Lower lobe of right lung (tissue), 2 donors: ENCODE data around the gene MAPK9. TPM values are rescaled to one million over a fixed set of nuclear protein-coding genes. Genes with fewer than 3 reads are reported as not detected.

Experiments
- ATAC-seq, 2 donors: fragments of 200-7000 bp; cut with Tn5 transposase; one replicate each; pipeline ENCODE4 v1.9.1; 2020 to 2022; ENCODE audit warnings: mild to moderate bottlenecking in 2 of 2, moderate library complexity in 2 of 2
- DNase-seq: peaks from one replicate; pipeline ENCODE4 v3.0.0-alpha.2; 2020
- H3K27ac ChIP-seq: fragments of 200-600 bp; one replicate; pipeline ENCODE4 v1.8.0; 2022
- H3K27me3 ChIP-seq: fragments of 200-600 bp; one replicate; pipeline ENCODE4 v1.8.0; 2022; ENCODE audit warnings: low read depth
- H3K36me3 ChIP-seq: fragments of 200-600 bp; one replicate; pipeline ENCODE4 v1.8.0; 2022; ENCODE audit warnings: mild to moderate bottlenecking
- H3K4me1 ChIP-seq: fragments of 200-600 bp; one replicate; pipeline ENCODE4 v1.8.0; 2022
- H3K4me3 ChIP-seq: fragments of 200-600 bp; one replicate; pipeline ENCODE4 v1.8.0; 2022; ENCODE audit warnings: mild to moderate bottlenecking
- H3K9me3 ChIP-seq: fragments of 200-600 bp; one replicate; pipeline ENCODE4 v1.8.0; 2022
- CTCF ChIP-seq: fragments of 200-600 bp; IDR thresholded peaks from one replicate; pipeline ENCODE4 v1.8.0; 2022; ENCODE audit warnings: antibody characterized with exemption, mild to moderate bottlenecking
- intact Hi-C: fragments of 100-400 bp; cut with DNase I; formaldehyde crosslinking; loops from one replicate; pipeline ENCODE4 v1.11.0; 2022
- total RNA-seq: library from RNA; stranded (reverse); fragmentation: NEBNext Ultra II Directional; extraction: Animal tissue kit (Norgen Biotek cat#: 25700); gene quantifications from one replicate; pipeline ENCODE4 v1.2.1, GENCODE V29; 2021
- donor health status: DM: no; HTN: yes; CAD: no; lungs with severe emphysema.

Gene MAPK9
- total RNA-seq, 1 donor from 2014 or later: 43.1 TPM

GRCh38 chr5:180290568-180291233, 1.2 kb downstream of the MAPK9 start:
- no peaks in the 10 kb centered on the region for H3K27me3 ChIP-seq
- TF ChIP-seq CTCF: no peak
- H3K4me3 ChIP-seq: peak overlapping the region; percentile 72
- intact Hi-C loops: no loop called here
- no peaks in the 10 kb centered on the region for H3K9me3 ChIP-seq
- H3K27ac ChIP-seq: no peak overlapping the region
- DNase-seq (no peak), ATAC-seq (no peak)
- peaks cover 6% of the 10 kb centered on the region for H3K36me3 ChIP-seq
- peaks cover 25% of the 10 kb centered on the region for H3K4me1 ChIP-seq

- Histone ChIP-seq H3K4me3 (no peak overlapping the region), H3K4me1 (peaks cover 25% of the 10 kb centered on the region), H3K9me3 (no peaks in the 10 kb centered on the region), H3K27ac (no peak overlapping the region), H3K27me3 (no peaks in the 10 kb centered on the region), H3K36me3 (peaks cover 6% of the 10 kb centered on the region)
- ATAC-seq (no peak), DNase-seq (no peak)
- TF ChIP-seq CTCF: no peak
- intact Hi-C loops: no loop called here
These were observed 1.9 kb downstream of the MAPK9 start for GRCh38 chr5:180289966-180290365.

GRCh38 chr5:180289433-180289832, 2.5 kb downstream of the MAPK9 start:
- H3K27me3 ChIP-seq: no peaks in the 10 kb centered on the region
- peaks cover 6% of the 10 kb centered on the region for H3K36me3 ChIP-seq
- no peak for TF ChIP-seq CTCF
- peaks cover 25% of the 10 kb centered on the region for H3K4me1 ChIP-seq
- no peaks in the 10 kb centered on the region for H3K9me3 ChIP-seq
- ATAC-seq (no peak), DNase-seq (no peak)
- no peak overlapping the region for H3K27ac ChIP-seq
- intact Hi-C loops: no loop called here
- no peak overlapping the region for H3K4me3 ChIP-seq

- DNase-seq (no peak), ATAC-seq (no peak)
- Histone ChIP-seq H3K4me1 (peaks cover 16% of the 10 kb centered on the region), H3K9me3 (peaks cover 4% of the 10 kb centered on the region), H3K4me3 (no peak overlapping the region), H3K36me3 (peaks cover 14% of the 10 kb centered on the region), H3K27me3 (no peaks in the 10 kb centered on the region), H3K27ac (no peak overlapping the region)
- intact Hi-C loops: no loop called here
- no peak for TF ChIP-seq CTCF
These were observed 4.0 kb downstream of the MAPK9 start for GRCh38 chr5:180287868-180288267.

- H3K27me3 ChIP-seq: no peaks in the 10 kb centered on the region
- TF ChIP-seq CTCF: no peak
- ATAC-seq: no peak
- peaks cover 13% of the 10 kb centered on the region for H3K4me1 ChIP-seq
- peaks cover 14% of the 10 kb centered on the region for H3K36me3 ChIP-seq
- H3K9me3 ChIP-seq: peaks cover 4% of the 10 kb centered on the region
- H3K4me3 ChIP-seq: no peak overlapping the region
- no peak for DNase-seq
- H3K27ac ChIP-seq: no peak overlapping the region
- intact Hi-C loops: no loop called here
These were observed 4.5 kb downstream of the MAPK9 start for GRCh38 chr5:180287404-180287803.
